ENCODE results near the gene ARGFX.
"Not testable (repeated sequence)": the region's sequence is repeated elsewhere in the genome, so short reads cannot be mapped to it uniquely, and the experiment has no call there.

ARGFX gene

DNA sequence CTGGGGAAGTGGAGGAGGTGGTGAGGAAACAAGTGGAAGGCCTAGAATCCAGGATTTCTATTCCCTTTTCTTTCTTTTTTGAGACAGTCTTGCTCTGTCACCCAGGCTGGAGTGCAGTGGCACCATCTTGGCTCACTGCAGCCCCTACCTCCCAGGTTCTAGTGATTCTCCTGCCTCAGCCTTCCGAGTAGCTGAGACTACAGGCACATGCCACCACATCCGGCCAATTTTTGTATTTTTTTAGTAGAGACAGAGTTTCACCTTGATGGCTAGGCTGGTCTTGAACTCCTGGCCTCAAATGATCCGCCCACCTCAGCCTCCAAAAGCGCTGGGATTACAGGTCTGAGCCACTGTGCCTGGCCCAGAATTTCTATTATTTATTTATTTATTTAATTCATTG is 26.1 kb downstream of the ARGFX start:
- not testable (repeated sequence) for H3K23ac ChIP-seq (ENCODE audit: low read length); H3K4me1 ChIP-seq (ENCODE audit: control insufficient read depth, low read depth, low read length); H2BK5ac ChIP-seq (ENCODE audit: low read length); H3K79me2 ChIP-seq (ENCODE audit: control insufficient read depth, insufficient read depth, low read length); H3K4me3 ChIP-seq (ENCODE audit: low read length); H3K9ac ChIP-seq (ENCODE audit: low read length); H2BK120ac ChIP-seq (ENCODE audit: low read depth, low read length); DNase-seq; H3K4ac ChIP-seq (ENCODE audit: low read depth, low read length); H3K27me3 ChIP-seq (ENCODE audit: insufficient read depth, low read length, poor library complexity); H3K79me1 ChIP-seq (ENCODE audit: low read length); H3K4me2 ChIP-seq (ENCODE audit: low read length); H3K56ac ChIP-seq (ENCODE audit: low read length); H3K27ac ChIP-seq (ENCODE audit: low read depth, low read length); H2AK5ac ChIP-seq (ENCODE audit: low read length); H4K8ac ChIP-seq (ENCODE audit: low read depth, low read length); H2BK15ac ChIP-seq (replicated peaks; ENCODE audit: low read depth); H3K36me3 ChIP-seq (ENCODE audit: control insufficient read depth, insufficient read depth, low read length); H3K18ac ChIP-seq (ENCODE audit: low read length); H4K5ac ChIP-seq (ENCODE audit: low read length)
- WGBS (ENCODE audit: extremely low coverage, insufficient coverage, low lambda C conversion rate): no CpG with 5 or more reads among the region's 4 CpGs

DNA sequence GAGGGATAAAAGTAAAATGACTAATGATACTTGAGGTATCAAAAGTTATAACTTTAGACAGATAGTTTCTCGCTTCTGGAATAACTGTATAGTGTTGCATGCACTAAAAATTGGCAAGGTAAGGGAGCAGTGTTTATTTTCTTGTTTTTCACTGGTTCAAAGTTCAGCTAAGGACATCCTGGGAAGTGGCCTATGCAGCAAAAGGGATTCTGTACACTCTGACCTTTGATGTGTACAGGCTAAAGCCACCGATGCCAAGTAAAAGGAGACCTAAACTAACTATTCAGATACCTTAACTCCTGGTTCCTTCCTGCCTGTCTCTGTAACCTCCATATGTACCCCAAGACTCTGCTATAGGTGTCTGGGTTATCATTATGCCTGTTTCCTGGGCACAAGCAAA is 27.1 kb downstream of the ARGFX start:
- no peak overlapping the region for H2BK120ac ChIP-seq (ENCODE audit: low read depth, low read length)
- no peak overlapping the region for H3K4me2 ChIP-seq (ENCODE audit: low read length)
- H3K4me3 ChIP-seq (ENCODE audit: low read length): no peak overlapping the region
- no peak overlapping the region for H3K9ac ChIP-seq (ENCODE audit: low read length)
- no peak overlapping the region for H4K8ac ChIP-seq (ENCODE audit: low read depth, low read length)
- no peaks in the 10 kb centered on the region for H3K36me3 ChIP-seq (ENCODE audit: control insufficient read depth, insufficient read depth, low read length)
- H3K23ac ChIP-seq (ENCODE audit: low read length): no peak overlapping the region
- H3K79me2 ChIP-seq (ENCODE audit: control insufficient read depth, insufficient read depth, low read length): no peaks in the 10 kb centered on the region
- no peak overlapping the region for H3K4ac ChIP-seq (ENCODE audit: low read depth, low read length)
- H2BK5ac ChIP-seq (ENCODE audit: low read length): no peak overlapping the region
- H3K4me1 ChIP-seq (ENCODE audit: control insufficient read depth, low read depth, low read length): peaks cover 4% of the 10 kb centered on the region
- no peak overlapping the region for H3K27ac ChIP-seq (ENCODE audit: low read depth, low read length)
- no peaks in the 10 kb centered on the region for H3K27me3 ChIP-seq (ENCODE audit: insufficient read depth, low read length, poor library complexity)
- no peak overlapping the region for H2BK15ac ChIP-seq (replicated peaks; ENCODE audit: low read depth)
- no peak overlapping the region for H3K56ac ChIP-seq (ENCODE audit: low read length)
- no peaks in the 10 kb centered on the region for H3K79me1 ChIP-seq (ENCODE audit: low read length)
- no peak overlapping the region for H4K5ac ChIP-seq (ENCODE audit: low read length)
- no peak overlapping the region for H3K18ac ChIP-seq (ENCODE audit: low read length)
- no peak for DNase-seq
- H2AK5ac ChIP-seq (ENCODE audit: low read length): no peak overlapping the region
- WGBS (ENCODE audit: extremely low coverage, insufficient coverage, low lambda C conversion rate): no CpG with 5 or more reads among the region's 2 CpGs

DNA sequence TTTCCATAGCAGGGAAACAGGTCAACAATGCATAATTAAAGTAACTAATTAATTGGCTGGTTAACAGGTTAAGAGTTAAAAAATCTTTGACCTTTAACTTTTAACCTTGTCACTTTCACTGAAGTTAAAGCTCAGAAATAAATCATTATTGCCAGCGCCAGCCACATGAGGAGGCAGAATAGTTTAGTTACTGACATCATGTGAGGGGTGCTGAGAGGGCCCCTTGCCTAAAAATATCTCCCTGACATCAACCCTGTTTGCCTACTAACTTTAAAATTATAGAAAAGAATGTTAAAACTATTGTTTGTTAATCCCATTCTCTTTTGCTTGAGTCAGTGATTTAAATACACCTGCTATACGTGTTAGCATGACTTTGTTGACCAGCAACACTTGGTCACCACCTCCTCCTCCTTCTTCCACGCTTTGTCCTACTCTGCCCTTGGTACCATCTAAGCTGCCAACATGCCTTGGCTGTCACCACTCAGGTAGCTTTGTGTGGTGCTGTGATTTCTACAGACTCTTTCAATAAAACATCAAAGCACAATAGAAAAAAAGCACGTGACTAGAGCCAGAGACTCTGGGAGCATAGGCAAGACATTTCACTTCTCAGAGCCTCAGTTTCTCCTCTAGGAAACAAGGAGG is 28.1 kb downstream of the ARGFX start:
- H3K56ac ChIP-seq (ENCODE audit: low read length): no peak overlapping the region
- H4K5ac ChIP-seq (ENCODE audit: low read length): no peak overlapping the region
- peaks cover 4% of the 10 kb centered on the region for H3K4me1 ChIP-seq (ENCODE audit: control insufficient read depth, low read depth, low read length)
- H3K79me2 ChIP-seq (ENCODE audit: control insufficient read depth, insufficient read depth, low read length): no peaks in the 10 kb centered on the region
- H3K79me1 ChIP-seq (ENCODE audit: low read length): no peaks in the 10 kb centered on the region
- no peak overlapping the region for H3K27ac ChIP-seq (ENCODE audit: low read depth, low read length)
- no peak overlapping the region for H4K8ac ChIP-seq (ENCODE audit: low read depth, low read length)
- no peak overlapping the region for H3K23ac ChIP-seq (ENCODE audit: low read length)
- H2BK120ac ChIP-seq (ENCODE audit: low read depth, low read length): no peak overlapping the region
- H3K4me3 ChIP-seq (ENCODE audit: low read length): no peak overlapping the region
- WGBS (ENCODE audit: extremely low coverage, insufficient coverage, low lambda C conversion rate): no CpG with 5 or more reads among the region's 4 CpGs
- no peak overlapping the region for H2BK5ac ChIP-seq (ENCODE audit: low read length)
- no peak overlapping the region for H2AK5ac ChIP-seq (ENCODE audit: low read length)
- no peak overlapping the region for H2BK15ac ChIP-seq (replicated peaks; ENCODE audit: low read depth)
- H3K9ac ChIP-seq (ENCODE audit: low read length): no peak overlapping the region
- H3K27me3 ChIP-seq (ENCODE audit: insufficient read depth, low read length, poor library complexity): no peaks in the 10 kb centered on the region
- H3K36me3 ChIP-seq (ENCODE audit: control insufficient read depth, insufficient read depth, low read length): no peaks in the 10 kb centered on the region
- no peak overlapping the region for H3K4me2 ChIP-seq (ENCODE audit: low read length)
- H3K4ac ChIP-seq (ENCODE audit: low read depth, low read length): no peak overlapping the region
- H3K18ac ChIP-seq (ENCODE audit: low read length): no peak overlapping the region
- DNase-seq: no peak

DNA sequence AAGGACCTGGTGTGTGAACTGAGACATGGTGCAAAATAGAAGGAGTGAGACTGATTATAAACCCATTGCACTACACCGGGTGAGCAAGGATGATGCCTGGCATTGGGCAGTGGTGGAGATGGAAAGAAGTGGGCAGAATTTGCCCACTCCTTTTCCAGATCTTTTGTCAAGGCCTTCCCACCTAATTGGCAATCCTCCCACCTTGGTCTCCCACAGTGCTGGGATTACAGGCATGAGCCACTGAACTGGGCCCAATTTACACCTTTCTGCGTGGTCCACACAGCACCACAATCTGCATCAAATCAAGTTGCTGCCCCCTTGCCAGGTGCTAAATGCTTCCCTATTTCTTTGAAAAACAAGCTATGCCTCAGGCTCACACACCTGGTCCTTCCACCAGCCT is 30.8 kb downstream of the ARGFX start:
- H2AK5ac ChIP-seq (ENCODE audit: low read length): no peak overlapping the region
- H3K36me3 ChIP-seq (ENCODE audit: control insufficient read depth, insufficient read depth, low read length): no peaks in the 10 kb centered on the region
- H3K4me2 ChIP-seq (ENCODE audit: low read length): no peak overlapping the region
- H4K5ac ChIP-seq (ENCODE audit: low read length): no peak overlapping the region
- H2BK120ac ChIP-seq (ENCODE audit: low read depth, low read length): no peak overlapping the region
- H3K56ac ChIP-seq (ENCODE audit: low read length): no peak overlapping the region
- no peak overlapping the region for H4K8ac ChIP-seq (ENCODE audit: low read depth, low read length)
- no peak overlapping the region for H3K23ac ChIP-seq (ENCODE audit: low read length)
- no peaks in the 10 kb centered on the region for H3K79me2 ChIP-seq (ENCODE audit: control insufficient read depth, insufficient read depth, low read length)
- no peak overlapping the region for H2BK5ac ChIP-seq (ENCODE audit: low read length)
- H3K27me3 ChIP-seq (ENCODE audit: insufficient read depth, low read length, poor library complexity): no peaks in the 10 kb centered on the region
- H3K9ac ChIP-seq (ENCODE audit: low read length): no peak overlapping the region
- no peak overlapping the region for H3K4ac ChIP-seq (ENCODE audit: low read depth, low read length)
- H2BK15ac ChIP-seq (replicated peaks; ENCODE audit: low read depth): no peak overlapping the region
- peak; percentile 10 for DNase-seq
- H3K27ac ChIP-seq (ENCODE audit: low read depth, low read length): no peak overlapping the region
- no peak overlapping the region for H3K18ac ChIP-seq (ENCODE audit: low read length)
- H3K4me3 ChIP-seq (ENCODE audit: low read length): no peak overlapping the region
- H3K79me1 ChIP-seq (ENCODE audit: low read length): no peaks in the 10 kb centered on the region
- no peaks in the 10 kb centered on the region for H3K4me1 ChIP-seq (ENCODE audit: control insufficient read depth, low read depth, low read length)
- no CpG with 5 or more reads among the region's 2 CpGs for WGBS (ENCODE audit: extremely low coverage, insufficient coverage, low lambda C conversion rate)

DNA sequence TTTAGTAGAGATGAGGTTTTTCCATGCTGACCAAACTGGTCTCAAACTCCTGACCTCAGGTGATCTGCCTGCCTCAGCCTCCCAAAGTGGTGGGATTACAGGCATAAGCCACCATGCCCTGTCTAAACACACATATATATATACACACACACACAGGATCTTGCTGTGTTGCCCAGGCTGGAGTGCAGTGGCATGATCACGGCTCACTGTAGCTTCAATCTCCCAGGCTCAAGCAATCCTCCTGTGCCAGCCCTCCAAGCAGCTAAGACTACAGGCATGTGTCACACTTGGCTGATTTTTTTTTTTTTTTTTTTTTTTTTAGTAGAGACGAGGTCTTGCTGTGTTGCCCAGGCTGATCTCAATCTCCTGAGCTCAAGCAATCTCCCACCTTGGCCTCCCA is 32.2 kb downstream of the ARGFX start:
- H2AK5ac ChIP-seq (ENCODE audit: low read length): not testable (repeated sequence)

DNA sequence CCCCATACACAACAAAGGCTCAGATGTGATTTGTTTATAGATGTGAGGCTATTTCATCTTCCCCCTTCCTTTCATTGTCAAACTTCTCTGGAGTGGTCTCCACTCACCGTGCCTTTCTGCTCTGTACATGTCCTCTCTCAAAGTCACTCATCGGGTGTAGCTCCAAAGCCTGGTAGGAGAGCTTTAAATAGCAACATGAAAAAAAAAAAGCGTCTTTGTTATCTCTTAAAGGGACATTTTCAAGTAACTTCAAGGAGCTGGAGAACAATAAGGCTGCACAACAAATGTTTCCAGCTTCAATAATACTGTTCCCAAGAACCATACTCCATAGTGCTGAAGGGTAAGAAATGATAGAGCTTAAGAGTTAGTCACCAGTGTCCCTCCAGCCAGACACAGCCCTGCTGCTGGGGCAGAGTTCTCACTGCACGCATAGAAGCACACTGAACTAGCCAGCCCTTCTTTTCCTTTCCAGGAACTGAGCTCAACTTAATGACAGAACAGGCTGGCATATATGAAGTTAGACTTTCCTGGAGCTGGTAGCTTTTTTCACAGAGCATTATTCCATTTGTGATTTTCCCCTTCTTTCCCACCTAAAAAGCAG is 33.6 kb downstream of the ARGFX start:
- no peak overlapping the region for H3K4me2 ChIP-seq (ENCODE audit: low read length)
- H3K56ac ChIP-seq (ENCODE audit: low read length): no peak overlapping the region
- no peak overlapping the region for H2BK15ac ChIP-seq (replicated peaks; ENCODE audit: low read depth)
- no peaks in the 10 kb centered on the region for H3K4me1 ChIP-seq (ENCODE audit: control insufficient read depth, low read depth, low read length)
- H3K27ac ChIP-seq (ENCODE audit: low read depth, low read length): no peak overlapping the region
- DNase-seq: no peak
- H4K8ac ChIP-seq (ENCODE audit: low read depth, low read length): no peak overlapping the region
- no peaks in the 10 kb centered on the region for H3K79me2 ChIP-seq (ENCODE audit: control insufficient read depth, insufficient read depth, low read length)
- no peak overlapping the region for H3K18ac ChIP-seq (ENCODE audit: low read length)
- no peak overlapping the region for H2AK5ac ChIP-seq (ENCODE audit: low read length)
- no peak overlapping the region for H3K23ac ChIP-seq (ENCODE audit: low read length)
- no peak overlapping the region for H3K4me3 ChIP-seq (ENCODE audit: low read length)
- H3K9ac ChIP-seq (ENCODE audit: low read length): no peak overlapping the region
- H4K5ac ChIP-seq (ENCODE audit: low read length): no peak overlapping the region
- H3K79me1 ChIP-seq (ENCODE audit: low read length): no peaks in the 10 kb centered on the region
- H3K36me3 ChIP-seq (ENCODE audit: control insufficient read depth, insufficient read depth, low read length): no peaks in the 10 kb centered on the region
- no CpG with 5 or more reads among the region's 4 CpGs for WGBS (ENCODE audit: extremely low coverage, insufficient coverage, low lambda C conversion rate)
- H3K27me3 ChIP-seq (ENCODE audit: insufficient read depth, low read length, poor library complexity): no peaks in the 10 kb centered on the region
- H3K4ac ChIP-seq (ENCODE audit: low read depth, low read length): no peak overlapping the region
- H2BK5ac ChIP-seq (ENCODE audit: low read length): no peak overlapping the region
- H2BK120ac ChIP-seq (ENCODE audit: low read depth, low read length): no peak overlapping the region

More for the DNA sequence above, 32.2 kb downstream of the ARGFX start:
- not testable (repeated sequence) for H4K5ac ChIP-seq (ENCODE audit: low read length); H3K79me1 ChIP-seq (ENCODE audit: low read length); H3K27me3 ChIP-seq (ENCODE audit: insufficient read depth, low read length, poor library complexity); H3K36me3 ChIP-seq (ENCODE audit: control insufficient read depth, insufficient read depth, low read length); H3K4me3 ChIP-seq (ENCODE audit: low read length); H2BK120ac ChIP-seq (ENCODE audit: low read depth, low read length); H3K23ac ChIP-seq (ENCODE audit: low read length); H3K9ac ChIP-seq (ENCODE audit: low read length); H3K4me1 ChIP-seq (ENCODE audit: control insufficient read depth, low read depth, low read length); H4K8ac ChIP-seq (ENCODE audit: low read depth, low read length); H3K79me2 ChIP-seq (ENCODE audit: control insufficient read depth, insufficient read depth, low read length); H2BK5ac ChIP-seq (ENCODE audit: low read length); H3K4me2 ChIP-seq (ENCODE audit: low read length); H2BK15ac ChIP-seq (replicated peaks; ENCODE audit: low read depth); H3K18ac ChIP-seq (ENCODE audit: low read length); H3K27ac ChIP-seq (ENCODE audit: low read depth, low read length); DNase-seq; H3K4ac ChIP-seq (ENCODE audit: low read depth, low read length); H3K56ac ChIP-seq (ENCODE audit: low read length)
- WGBS (ENCODE audit: extremely low coverage, insufficient coverage, low lambda C conversion rate): no CpG with 5 or more reads among the region's 2 CpGs
